HG02943 (cell line): ENCODE measurements around the gene SLC36A2.
"Not testable (repeated sequence)": the region's sequence is repeated elsewhere in the genome, so short reads cannot be mapped to it uniquely, and the experiment has no call there.

Experiments used
- ATAC-seq: cut with Tn5 transposase; IDR thresholded peaks from one replicate; pipeline ENCODE4 v1.9.1; 2021; ENCODE audit warnings: mild to moderate bottlenecking, low read depth, moderate library complexity; ENCODE audit not compliant: unreplicated experiment

The SLC36A2 gene

DNA sequence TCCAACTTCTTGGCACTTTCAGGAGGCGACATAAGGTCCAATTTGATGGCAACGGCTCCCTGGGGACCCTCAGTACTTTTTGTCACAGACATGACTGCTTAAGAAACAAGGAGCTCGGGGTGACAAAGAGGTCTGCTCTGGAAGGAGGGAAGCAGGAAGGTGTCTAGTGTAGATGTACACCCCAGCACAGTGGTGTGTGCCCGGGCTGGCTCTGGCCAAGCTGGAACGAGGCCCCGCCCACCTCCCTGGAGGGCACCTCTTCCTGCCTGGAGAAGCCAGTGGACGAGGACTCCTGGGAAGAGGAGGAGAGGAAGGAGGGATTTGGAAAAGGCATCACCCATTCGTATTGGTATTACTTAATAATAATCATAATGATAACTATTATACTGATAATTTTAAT, at the start of gene SLC36A2:
TSS of gene SLC36A2 (minus strand) at position 191 of the 400 bp plus-strand sequence. CDS start at position 92, 99 bp downstream.
- no peak for ATAC-seq

DNA sequence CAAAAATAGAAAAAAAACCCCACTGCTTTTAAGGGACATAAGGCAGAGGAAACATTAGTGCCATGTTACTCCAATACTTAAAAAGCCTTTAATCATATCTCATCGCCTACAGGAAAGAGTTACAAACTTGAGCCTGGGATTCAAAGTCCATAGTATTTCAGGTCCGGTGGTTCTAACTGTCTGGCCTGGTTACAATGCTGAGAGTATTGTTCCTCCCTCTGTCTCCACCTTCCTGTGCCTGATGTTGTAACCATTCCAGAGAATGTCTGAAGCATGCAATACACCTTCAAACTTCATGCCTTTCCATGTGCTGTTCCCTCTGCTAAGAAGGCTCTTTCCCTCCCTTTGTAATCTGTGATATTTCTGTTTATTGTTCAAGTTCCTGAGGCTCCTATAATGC, 41.6 kb upstream of the SLC36A2 start:
- ATAC-seq, result no peak

DNA sequence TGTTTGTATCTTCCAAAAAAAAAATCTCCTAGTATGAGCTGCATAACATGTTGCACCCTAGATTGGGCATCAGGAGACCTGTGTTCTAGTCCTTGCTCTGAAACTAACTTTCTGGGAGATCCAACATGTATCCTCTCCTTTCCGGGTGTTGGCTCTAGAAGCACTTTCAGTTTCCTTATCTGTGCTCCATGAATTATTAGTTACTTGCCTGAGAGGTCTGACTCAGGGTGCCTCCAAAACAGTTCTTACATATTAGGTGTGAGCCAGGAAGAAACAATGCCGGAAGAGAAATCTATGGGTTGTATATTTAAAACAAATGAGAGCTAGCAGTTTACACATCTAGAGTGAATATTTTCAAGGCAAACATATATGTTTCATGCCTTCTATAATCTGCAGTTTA, 36.7 kb upstream of the SLC36A2 start:
- no peak for ATAC-seq

DNA sequence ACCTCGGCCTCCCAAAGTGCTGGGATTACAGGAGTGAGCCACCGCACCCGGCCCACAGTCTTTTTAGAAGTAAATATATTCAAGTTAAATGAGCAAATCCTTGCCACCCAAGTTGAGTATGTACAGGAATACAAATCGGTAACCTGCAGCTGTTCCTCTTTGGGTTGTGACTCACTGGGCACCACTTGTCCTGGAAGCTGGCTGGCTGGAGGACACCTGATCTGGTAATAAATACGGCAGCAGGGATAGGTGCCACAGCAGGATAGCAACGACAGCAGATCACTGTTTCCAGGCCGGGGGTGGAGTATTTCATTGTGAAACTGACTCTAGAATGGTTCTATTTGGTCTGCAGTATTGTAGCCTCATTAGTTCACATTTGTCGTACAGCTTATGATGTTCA, 35.7 kb upstream of the SLC36A2 start:
- no peak for ATAC-seq

DNA sequence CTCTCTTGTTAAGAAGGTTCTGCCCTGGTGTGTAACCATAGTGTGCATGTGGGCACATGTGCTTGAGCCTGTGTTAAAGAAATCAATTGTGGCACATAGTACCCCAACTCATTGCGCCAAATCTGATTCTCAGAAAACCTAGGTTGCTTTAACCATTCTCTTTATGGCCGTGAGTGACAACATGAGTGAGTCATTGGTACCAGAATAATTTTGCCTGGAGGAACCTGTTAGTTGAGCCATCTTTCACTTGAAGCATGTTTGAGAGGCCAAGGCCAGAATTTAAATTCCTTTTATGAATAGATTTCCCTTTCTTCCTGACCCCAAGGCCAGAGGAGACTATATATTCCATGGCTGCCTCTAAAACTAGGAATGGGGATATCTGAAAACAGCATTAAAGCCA, 35.2 kb upstream of the SLC36A2 start:
- no peak for ATAC-seq

DNA sequence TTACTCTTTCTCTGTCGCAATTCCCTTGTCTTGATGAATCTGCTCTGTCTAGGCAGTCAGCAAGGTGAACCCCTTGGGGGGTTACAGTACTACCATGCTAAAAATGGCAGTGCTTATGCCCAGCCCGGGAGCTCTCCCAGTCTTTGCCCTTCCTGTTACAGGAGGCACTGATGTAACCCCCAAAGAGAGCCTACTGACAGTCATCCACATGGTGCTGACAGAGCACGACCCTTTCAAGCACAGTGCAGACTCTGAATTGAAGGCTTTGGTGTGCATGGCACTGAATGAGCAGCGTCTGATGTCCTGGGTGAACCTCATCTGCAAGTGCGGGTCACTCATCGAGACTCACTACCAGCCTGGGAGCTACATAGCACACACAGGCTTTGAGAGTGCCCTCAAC, 34.5 kb upstream of the SLC36A2 start:
- no peak for ATAC-seq

DNA sequence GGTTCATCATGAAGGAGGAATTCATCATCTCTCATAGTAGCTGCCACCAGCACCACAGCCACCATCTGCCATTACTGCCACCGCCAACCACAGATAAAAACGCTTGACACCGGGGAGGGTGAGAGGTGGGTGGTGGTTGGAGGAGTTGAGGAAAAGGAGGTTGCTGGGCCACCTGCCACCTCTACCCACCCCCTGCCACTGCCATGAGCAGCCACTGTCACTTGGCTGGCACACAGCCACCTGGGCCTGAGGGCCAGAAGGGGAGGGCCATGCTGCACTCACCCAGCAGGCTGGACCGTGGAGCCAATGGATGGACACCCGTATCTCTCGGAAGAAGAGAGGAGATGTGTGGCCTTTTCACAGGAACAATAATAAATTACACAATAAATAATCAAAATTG, 31.3 kb upstream of the SLC36A2 start:
- ATAC-seq, result no peak

DNA sequence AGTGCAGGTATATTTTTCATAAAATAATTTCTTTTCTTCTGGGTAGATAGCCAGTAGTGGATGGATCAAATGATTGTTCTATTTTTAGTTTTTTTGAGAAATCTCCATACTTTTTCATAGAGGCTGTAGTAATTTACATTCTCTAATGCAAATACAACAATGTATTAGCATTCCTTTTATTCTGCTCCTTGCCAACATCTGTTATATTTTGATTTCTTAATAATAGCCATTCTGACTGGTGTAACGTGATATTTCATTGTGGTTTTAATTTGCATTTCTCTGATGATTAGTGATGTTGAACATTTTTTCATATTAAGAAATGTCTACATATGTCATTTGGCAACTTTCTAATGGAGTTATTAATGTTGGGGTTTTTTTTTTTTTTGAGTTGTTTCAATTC, 27.2 kb upstream of the SLC36A2 start:
- ATAC-seq, result no peak

DNA sequence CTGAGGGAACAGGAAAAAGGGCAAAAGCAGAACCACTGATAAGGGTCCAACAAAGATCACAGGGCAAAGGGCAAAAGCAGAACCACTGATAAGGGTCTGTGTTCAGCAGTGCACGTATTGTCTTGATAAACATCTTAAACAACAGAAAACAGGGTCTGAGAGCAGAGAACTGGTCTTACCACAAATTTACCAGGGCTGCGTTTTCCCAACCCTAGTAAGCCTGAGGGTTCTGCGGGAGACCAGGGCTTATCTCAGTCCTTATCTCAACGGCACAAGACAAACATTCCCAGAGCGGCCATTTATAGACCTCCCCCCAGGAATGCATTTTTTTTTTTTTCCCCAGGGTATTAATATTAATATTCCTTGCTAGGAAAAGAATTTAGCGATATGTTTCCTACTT, 19.7 kb upstream of the SLC36A2 start:
- not testable (repeated sequence) for ATAC-seq

DNA sequence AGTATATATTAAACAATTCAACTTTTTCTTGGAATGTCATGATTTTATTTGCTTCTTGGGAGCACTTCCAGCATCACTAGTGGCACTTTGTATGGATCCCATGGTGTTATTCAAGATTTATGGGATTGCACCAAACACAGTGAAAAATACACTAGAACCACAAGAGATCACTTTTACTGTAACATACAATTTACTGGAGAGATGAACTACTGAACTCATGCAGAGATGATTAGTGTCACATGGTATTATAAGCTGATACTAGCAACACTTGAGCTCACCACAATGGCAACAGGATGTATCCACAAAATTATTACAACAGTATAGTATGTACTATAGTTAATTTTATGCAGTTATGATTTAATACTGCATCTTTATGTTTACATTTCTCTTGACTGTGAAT, 16.3 kb upstream of the SLC36A2 start:
- ATAC-seq, result no peak

DNA sequence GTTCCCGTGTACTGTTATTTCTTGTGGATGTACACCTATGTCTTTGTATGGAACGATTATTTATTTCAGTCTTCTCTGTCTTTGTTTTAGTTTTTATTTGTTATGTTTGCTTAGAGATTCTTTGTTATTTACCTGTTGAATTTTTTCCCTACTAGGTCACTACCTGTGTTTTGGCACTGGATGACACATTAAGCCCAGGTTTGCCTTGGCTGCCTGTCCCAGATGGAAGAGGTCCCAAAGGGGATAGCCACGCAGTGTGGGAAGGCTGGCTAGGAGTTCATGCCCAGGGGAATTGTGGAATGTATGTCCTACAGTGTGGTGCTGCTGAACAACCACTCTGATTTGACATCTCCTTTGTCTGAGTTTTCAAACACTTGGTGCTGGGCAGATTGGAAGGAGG, 15.6 kb upstream of the SLC36A2 start:
- no peak for ATAC-seq

DNA sequence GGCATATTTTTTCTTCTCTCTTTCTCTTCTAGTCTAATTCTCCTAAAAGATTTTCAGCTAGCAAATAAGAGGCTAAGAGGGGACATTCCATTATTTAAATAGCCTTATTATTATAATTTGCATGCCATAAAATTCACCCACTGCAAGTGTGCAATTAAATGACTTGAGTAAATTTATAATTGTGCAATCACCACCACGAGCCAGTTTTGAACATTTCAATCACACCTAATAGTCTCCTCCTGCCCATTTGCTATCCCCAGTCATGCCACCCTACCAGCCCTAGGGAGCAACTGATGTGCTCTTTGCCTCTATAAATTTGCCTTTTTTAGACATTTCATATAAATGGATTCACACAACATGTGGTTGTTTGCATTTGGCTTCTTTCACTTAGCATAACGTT, 12.0 kb upstream of the SLC36A2 start:
- no peak for ATAC-seq

DNA sequence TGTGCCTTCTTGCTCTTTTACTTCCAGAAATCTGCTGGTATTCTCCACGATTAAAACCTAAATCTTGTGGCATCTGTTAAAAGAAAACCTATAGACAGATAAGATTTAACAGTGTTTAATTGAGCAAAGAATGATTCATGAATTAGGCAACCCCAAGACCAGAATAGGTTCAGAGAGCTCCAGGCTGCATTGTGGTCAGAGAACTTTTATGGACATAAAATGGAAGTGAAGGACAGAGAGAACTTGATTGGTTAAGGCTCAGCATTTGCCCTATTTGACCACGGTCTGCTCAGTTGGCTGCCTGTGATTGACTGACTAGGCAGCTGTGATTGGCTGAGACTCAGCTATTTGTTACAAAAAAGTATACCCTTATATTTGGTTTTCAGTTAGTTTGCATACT, 10.4 kb upstream of the SLC36A2 start:
- ATAC-seq, result no peak

DNA sequence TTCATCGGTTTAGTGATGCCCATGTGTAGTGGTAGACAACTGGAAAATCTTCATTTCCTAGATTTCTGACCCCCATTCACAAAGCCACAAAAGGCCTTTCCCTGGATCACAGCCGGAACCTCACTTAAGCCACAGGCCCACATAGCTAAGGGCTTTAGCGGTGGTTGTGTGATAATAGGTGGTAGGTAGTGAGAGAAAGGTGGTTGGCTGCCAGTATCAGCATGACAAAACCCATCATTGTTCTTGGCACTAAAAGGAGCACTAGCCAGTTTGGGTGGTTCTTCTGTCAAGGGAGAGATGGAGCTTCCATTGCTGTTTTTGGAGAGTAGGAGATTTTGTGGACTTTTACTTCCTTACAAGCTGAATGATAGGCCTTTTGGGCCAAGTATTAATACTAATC, 9.7 kb upstream of the SLC36A2 start:
- ATAC-seq, result no peak

DNA sequence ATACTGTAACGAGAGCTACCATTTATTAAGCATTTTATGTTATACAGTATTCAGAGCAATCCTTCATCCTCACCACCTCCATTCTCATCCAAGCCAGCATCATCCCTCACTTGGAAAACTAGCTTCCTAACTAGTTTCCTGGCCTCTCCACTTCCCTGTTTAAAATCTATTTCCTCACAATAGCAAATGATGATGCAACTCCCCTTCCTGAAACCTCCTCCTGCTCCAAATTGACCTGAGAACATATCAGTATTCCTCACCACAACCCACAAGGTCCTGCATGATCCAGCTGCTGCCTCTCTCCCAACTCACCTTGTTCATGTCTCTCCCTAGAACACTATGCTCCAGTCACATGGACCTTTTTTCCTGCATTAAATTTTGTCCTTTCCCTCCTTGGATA, 4.3 kb upstream of the SLC36A2 start:
- ATAC-seq, result no peak

DNA sequence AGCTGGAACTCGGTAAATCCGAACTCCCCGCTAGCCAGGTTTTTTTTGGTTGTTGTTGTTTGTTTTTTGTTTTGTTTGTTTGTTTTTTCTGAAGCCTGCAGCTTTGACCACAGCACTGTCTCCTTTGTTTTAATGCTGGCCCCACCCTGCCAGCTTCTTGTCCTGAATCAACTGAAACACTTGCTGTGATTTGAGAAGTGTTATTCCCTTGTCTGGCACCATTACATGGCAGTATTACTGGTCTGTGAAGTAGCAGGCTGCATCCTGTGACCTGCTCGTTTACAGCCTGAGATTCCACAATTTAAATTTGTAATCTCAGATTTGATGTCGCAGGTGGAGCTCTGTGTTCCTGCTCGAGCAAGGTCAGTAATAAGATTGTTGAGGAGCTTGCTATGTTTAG, 1.4 kb upstream of the SLC36A2 start:
- no peak for ATAC-seq

DNA sequence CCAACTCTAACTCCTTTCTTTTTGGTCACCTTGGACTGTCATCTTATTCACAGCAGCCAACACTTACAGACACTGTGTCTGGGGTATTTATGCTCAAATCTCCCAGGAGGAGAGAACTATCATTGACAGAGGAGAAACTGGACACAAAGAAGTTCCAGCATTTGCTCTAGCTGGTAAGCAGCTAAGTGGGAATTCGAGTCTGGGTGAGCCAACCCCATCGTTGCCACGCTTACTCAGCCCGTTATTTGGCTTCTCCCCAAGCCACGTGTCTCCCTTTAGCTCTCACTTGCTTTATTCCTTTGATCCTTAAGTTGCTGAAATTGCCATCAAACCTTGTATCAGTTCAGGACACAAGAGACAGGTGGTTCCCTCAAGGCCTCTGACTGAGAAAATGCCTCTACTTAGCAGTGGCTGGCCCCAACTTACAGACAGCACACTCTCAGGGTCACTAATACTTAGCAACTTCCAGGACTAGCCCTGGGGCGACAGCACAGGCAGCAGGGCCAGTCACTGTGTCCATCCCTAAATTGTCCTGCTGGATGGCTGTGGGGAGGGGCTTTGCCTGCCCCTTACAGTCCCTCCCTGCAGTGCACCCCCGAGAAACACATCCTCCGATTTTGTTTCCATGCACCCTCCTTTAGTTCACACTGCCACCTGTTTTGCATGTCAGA, 1.4 kb downstream of the SLC36A2 start:
- ATAC-seq, result no peak

DNA sequence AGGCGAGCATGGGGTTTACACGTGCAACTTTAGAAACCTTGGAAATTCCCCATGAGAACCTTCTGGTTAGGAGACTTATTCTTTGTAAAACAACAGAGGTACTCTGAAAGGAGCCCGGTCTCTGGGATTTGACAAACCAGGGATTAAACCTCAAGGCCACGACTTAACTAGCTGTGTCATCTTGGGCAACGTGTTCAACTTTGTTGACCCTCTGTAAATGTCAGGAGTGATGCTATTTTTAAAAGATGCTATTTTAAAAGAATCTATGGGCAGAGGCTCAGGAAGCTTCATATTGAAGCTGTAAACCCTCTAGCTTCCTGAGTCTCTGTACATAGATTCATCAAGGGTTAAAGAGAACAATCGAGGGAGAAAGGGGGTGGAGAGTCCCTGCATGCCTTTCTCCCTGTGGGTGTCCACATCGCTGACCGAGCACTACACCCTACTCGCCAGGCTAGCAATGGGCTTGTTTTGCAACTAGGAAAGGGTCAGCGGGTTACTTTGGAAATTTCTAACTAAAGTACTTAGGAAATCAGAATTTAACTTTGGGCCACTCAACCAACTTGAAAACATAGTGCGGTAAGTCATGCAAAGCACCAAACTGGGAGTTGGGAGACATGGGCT, 2.1 kb downstream of the SLC36A2 start:
- ATAC-seq, result no peak

DNA sequence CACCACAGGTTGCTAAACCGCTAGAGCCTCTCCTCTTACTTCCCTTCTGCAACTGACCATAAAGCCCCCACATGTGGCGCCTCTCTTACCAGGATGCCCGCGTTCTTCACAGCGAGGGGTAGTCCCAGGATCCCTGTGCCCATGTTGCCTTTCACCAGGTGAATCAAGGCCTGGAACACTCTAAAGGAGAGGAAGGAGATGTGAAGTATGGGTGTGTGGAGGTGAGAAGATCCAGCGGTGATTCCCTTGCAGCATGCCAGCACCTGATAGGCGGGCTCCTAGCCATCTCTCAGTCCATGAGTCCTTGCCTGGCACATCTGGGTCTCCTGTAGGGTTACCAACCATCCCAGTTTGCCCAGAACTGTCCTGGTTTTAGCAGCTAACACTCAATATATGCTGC, 3.3 kb downstream of the SLC36A2 start:
- ATAC-seq, result no peak

DNA sequence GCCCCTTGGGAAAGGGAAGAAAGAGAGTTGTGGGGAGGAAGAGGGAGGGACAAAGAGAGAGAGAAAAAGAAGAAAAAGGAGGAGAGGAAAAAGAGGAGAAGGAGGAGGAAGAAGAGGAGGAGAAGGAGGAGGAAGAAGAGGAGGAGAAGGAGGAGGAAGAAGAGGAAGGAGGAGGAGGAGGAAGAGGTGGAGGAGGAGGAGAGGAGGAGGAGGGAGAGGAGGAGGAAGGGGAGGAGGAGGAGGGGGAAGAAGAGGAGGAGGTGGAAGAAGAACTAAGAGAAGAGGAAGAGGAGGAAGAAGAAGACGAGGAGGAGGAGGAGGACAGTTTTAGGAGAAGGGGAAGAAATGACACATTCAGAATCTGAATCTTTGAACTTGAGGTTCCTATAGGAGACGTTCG, 7.4 kb downstream of the SLC36A2 start:
- ATAC-seq, result no peak

DNA sequence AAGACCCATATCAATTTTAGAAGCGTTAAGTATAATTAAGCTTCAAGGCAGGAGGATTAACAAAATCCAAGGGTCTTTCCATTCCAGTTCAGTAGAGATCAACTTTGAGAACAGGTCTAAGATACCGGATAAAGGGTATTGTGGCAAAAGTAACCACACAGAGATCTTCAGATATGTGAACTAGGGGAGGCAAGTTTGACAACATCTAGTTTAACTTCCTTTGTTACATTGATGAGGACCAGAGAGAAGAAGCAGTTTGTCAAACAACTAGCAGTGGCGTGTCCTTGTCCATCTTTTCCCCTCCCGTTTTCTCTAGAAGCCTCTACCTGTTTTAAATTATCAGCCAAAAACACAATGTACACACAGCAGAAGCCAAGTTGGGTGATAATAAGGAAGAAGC, 8.6 kb downstream of the SLC36A2 start:
- ATAC-seq, result no peak

DNA sequence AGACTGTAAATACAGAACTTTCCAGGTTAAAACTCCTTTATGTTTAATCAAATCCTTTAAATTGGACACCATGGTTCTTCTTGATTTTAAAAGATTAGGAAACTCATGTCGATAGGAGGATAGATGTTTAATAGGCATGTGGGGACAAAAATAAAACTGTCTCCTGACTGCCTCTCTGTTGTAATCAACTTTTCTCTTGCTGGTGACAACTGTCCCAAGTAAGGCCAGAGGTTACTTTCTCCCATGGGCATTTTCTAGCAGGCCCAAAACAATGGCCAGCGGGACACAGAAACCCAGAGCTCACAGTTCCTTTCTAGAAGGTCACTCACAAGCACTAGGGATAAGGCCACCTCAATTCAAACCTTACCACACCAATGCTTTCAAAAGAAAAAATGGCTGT, 14.5 kb downstream of the SLC36A2 start:
- ATAC-seq, result no peak

DNA sequence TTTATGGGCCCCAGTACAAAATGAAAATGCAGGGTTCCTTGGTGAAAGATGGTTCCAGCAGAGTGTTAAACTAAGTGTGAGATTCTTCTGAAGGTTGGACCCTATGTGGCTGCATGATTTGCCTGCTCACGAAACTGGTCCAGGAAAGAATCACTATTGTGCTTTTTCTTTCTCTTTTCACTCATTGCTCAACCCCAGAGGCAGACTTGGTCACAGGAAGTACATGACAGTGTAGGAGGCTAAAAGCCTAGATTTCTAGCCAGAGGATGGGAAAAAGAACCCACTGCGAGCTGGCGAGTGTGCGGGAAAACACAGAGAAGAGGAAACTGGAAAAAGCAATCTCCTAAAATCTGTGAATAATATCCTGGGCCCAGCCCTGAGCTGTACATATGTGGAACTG, 18.6 kb downstream of the SLC36A2 start:
- no peak for ATAC-seq
